ENCODE data around the gene CPLX3. TPM values are rescaled to one million over a fixed set of nuclear protein-coding genes. Genes with fewer than 3 reads are reported as not detected.

CPLX3 gene
- total and polyA plus RNA-seq, 2 donors (not counting 3 experiments of a cell fraction or from before 2014, with no cell fraction given) = not detected

GRCh38 chr15:74815121-74815934, 11.1 kb upstream of the CPLX3 start:
- H3K9me1 ChIP-seq (replicated peaks; ENCODE audit: control insufficient read depth, extremely low read depth, insufficient read depth, low read length) = no peaks in the 10 kb centered on the region
- no peak overlapping the region for H2AFZ ChIP-seq (ENCODE audit: low read depth, low read length)
- TF ChIP-seq MYC (IDR thresholded peaks at IDR 0.05; ENCODE audit: low read depth, low read length) (no peak), JUN (IDR thresholded peaks at IDR 0.05; ENCODE audit: borderline replicate concordance, insufficient read depth, insufficient read length, low read depth) (no peak), POLR2A (IDR thresholded peaks at IDR 0.05; ENCODE audit: low read depth, low read length) (no peak), FOS (IDR thresholded peaks at IDR 0.05; ENCODE audit: borderline replicate concordance, insufficient read depth, low read length) (no peak), GATA2 (IDR thresholded peaks at IDR 0.05; ENCODE audit: insufficient read depth, insufficient read length, low read depth, low read length) (no peak), POLR2AphosphoS5 (IDR thresholded peaks at IDR 0.05; ENCODE audit: insufficient read depth, low read depth, low read length) (no peak), MAX (IDR thresholded peaks at IDR 0.05; ENCODE audit: insufficient read depth, insufficient read length) (no peak), EZH2 (IDR thresholded peaks at IDR 0.05; ENCODE audit: borderline replicate concordance, low read depth, low read length, severe bottlenecking) (no peak)
- TF ChIP-seq, protein P1, sequence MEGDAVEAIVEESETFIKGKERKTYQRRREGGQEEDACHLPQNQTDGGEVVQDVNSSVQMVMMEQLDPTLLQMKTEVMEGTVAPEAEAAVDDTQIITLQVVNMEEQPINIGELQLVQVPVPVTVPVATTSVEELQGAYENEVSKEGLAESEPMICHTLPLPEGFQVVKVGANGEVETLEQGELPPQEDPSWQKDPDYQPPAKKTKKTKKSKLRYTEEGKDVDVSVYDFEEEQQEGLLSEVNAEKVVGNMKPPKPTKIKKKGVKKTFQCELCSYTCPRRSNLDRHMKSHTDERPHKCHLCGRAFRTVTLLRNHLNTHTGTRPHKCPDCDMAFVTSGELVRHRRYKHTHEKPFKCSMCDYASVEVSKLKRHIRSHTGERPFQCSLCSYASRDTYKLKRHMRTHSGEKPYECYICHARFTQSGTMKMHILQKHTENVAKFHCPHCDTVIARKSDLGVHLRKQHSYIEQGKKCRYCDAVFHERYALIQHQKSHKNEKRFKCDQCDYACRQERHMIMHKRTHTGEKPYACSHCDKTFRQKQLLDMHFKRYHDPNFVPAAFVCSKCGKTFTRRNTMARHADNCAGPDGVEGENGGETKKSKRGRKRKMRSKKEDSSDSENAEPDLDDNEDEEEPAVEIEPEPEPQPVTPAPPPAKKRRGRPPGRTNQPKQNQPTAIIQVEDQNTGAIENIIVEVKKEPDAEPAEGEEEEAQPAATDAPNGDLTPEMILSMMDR (IDR thresholded peaks at IDR 0.05; ENCODE audit: extremely low read depth in 1 of 2, insufficient read depth in 1 of 2, low read depth in 1 of 2, low read length in 2 of 2) = no peak
- peaks cover 8% of the 10 kb centered on the region for H3K4me1 ChIP-seq (ENCODE audit: control insufficient read depth, extremely low read depth, insufficient read depth, low read length)
- DNase-seq (ENCODE audit: low read depth, low spot score) (no peak), FAIRE-seq (no peak)
- dilution Hi-C loops (cut with MboI; ENCODE audit: extremely low pct_ligation_motif_present, low sequenced_read_pairs) (no loop called here), intact Hi-C loops (cut with micrococcal nuclease) (no loop called here)
- no peaks in the 10 kb centered on the region for H3K36me3 ChIP-seq (ENCODE audit: control insufficient read depth in 2 of 2, extremely low read depth in 1 of 2, insufficient read depth in 2 of 2, low read length in 2 of 2)
- no peaks in the 10 kb centered on the region for H4K20me1 ChIP-seq (replicated peaks; ENCODE audit: control insufficient read depth, extremely low read depth, insufficient read depth, low read length)
- no peak overlapping the region for H3K4me2 ChIP-seq (ENCODE audit: insufficient read depth, low read length)
- H3K27me3 ChIP-seq (ENCODE audit: control insufficient read depth in 2 of 2, insufficient read depth in 2 of 2, low read length in 2 of 2) = no peaks in the 10 kb centered on the region
- no peaks in the 10 kb centered on the region for H3K9me3 ChIP-seq (replicated peaks; ENCODE audit: control insufficient read depth, insufficient read depth, low read length)
- ChIA-PET POLR2A (no interaction called here), CTCF (interaction anchor here (1.1 kb wide), 1 partner anchor 86 kb away, joined by 3 read pairs; no protein-coding TSS in a partner anchor)
- H3K9ac ChIP-seq (replicated peaks; ENCODE audit: extremely low read depth, insufficient read depth, low read length) = no peak overlapping the region
- no peaks in the 10 kb centered on the region for H3K79me2 ChIP-seq (ENCODE audit: control insufficient read depth, insufficient read depth, low read length)
- no peak overlapping the region for H3K4me3 ChIP-seq (replicated peaks in 1 of 3; ENCODE audit: insufficient read depth in 1 of 3, low read depth in 1 of 3, low read length in 3 of 3)
- BruUV-seq (replicated peaks) = no TSS peak
- no peak overlapping the region for H3K27ac ChIP-seq (ENCODE audit: insufficient read depth, low read depth, low read length)

All from endothelial cell of umbilical vein (primary cell).